Neuron (in vitro differentiated cells): ENCODE results near the gene MDP1.

Experiments
- H2AFZ ChIP-seq: one replicate; pipeline ENCODE4 v1.6.1; 2013; ENCODE audit warnings: low read depth, mild to moderate bottlenecking, inconsistent platforms, low read length, moderate library complexity
- H3K27me3 ChIP-seq: one replicate; pipeline ENCODE4 v1.6.1; 2013; ENCODE audit warnings: low read length; ENCODE audit not compliant: insufficient read depth
- H3K36me3 ChIP-seq: one replicate; pipeline ENCODE4 v1.6.1; 2013; ENCODE audit warnings: low read length; ENCODE audit not compliant: insufficient read depth
- H3K4me1 ChIP-seq: one replicate; pipeline ENCODE4 v1.6.1; 2013; ENCODE audit warnings: low read length; ENCODE audit not compliant: insufficient read depth
- H3K4me3 ChIP-seq: 2 replicates; pipeline ENCODE4 v1.5.1; 2013; ENCODE audit warnings: mild to moderate bottlenecking, low read length, moderate library complexity
- H3K9me3 ChIP-seq: one replicate; pipeline ENCODE4 v1.6.1; 2013; ENCODE audit warnings: low read length

The MDP1 gene

GRCh38 chr14:24243336-24243836 lies 27.5 kb upstream of the MDP1 start:
- H2AFZ ChIP-seq: peak overlapping the region; percentile 86
- H3K27me3 ChIP-seq: no peaks in the 10 kb centered on the region
- H3K36me3 ChIP-seq: peaks cover 27% of the 10 kb centered on the region
- H3K9me3 ChIP-seq: no peaks in the 10 kb centered on the region
- H3K4me1 ChIP-seq: peaks cover 22% of the 10 kb centered on the region
- peak overlapping the region; percentile 85 for H3K4me3 ChIP-seq

GRCh38 chr14:24241829-24242443 lies 26.1 kb upstream of the MDP1 start:
- H3K9me3 ChIP-seq: no peaks in the 10 kb centered on the region
- peaks cover 42% of the 10 kb centered on the region for H3K36me3 ChIP-seq
- H3K4me3 ChIP-seq: peak overlapping the region; percentile 85
- peaks cover 22% of the 10 kb centered on the region for H3K4me1 ChIP-seq
- no peaks in the 10 kb centered on the region for H3K27me3 ChIP-seq
- H2AFZ ChIP-seq: peak overlapping the region; percentile 86

GRCh38 chr14:24240110-24240918 lies 24.4 kb upstream of the MDP1 start:
- no peaks in the 10 kb centered on the region for H3K9me3 ChIP-seq
- H3K27me3 ChIP-seq: no peaks in the 10 kb centered on the region
- no peak overlapping the region for H3K4me3 ChIP-seq
- H3K4me1 ChIP-seq: peaks cover 22% of the 10 kb centered on the region
- H3K36me3 ChIP-seq: peaks cover 56% of the 10 kb centered on the region
- H2AFZ ChIP-seq: no peak overlapping the region

- no peaks in the 10 kb centered on the region for H3K27me3 ChIP-seq
- H2AFZ ChIP-seq: no peak overlapping the region
- H3K4me1 ChIP-seq: peaks cover 27% of the 10 kb centered on the region
- H3K4me3 ChIP-seq: no peak overlapping the region
- H3K9me3 ChIP-seq: no peaks in the 10 kb centered on the region
- peaks cover 60% of the 10 kb centered on the region for H3K36me3 ChIP-seq
Observed at GRCh38 chr14:24238527-24239037, 22.7 kb upstream of the MDP1 start.

- Histone ChIP-seq H3K4me1 (peaks cover 32% of the 10 kb centered on the region), H2AFZ (no peak overlapping the region), H3K9me3 (no peaks in the 10 kb centered on the region), H3K27me3 (no peaks in the 10 kb centered on the region), H3K36me3 (peaks cover 60% of the 10 kb centered on the region), H3K4me3 (no peak overlapping the region)
Observed at GRCh38 chr14:24238123-24238522, 22.3 kb upstream of the MDP1 start.

GRCh38 chr14:24237463-24237955 lies 21.6 kb upstream of the MDP1 start:
- H3K9me3 ChIP-seq: no peaks in the 10 kb centered on the region
- peaks cover 60% of the 10 kb centered on the region for H3K36me3 ChIP-seq
- no peak overlapping the region for H3K4me3 ChIP-seq
- H2AFZ ChIP-seq: no peak overlapping the region
- peaks cover 35% of the 10 kb centered on the region for H3K4me1 ChIP-seq
- no peaks in the 10 kb centered on the region for H3K27me3 ChIP-seq

GRCh38 chr14:24236689-24237462 lies 21.0 kb upstream of the MDP1 start:
- Histone ChIP-seq H2AFZ (no peak overlapping the region), H3K36me3 (peaks cover 60% of the 10 kb centered on the region), H3K4me1 (peaks cover 34% of the 10 kb centered on the region), H3K9me3 (no peaks in the 10 kb centered on the region), H3K27me3 (no peaks in the 10 kb centered on the region), H3K4me3 (no peak overlapping the region)

- Histone ChIP-seq H3K4me3 (no peak overlapping the region), H3K27me3 (no peaks in the 10 kb centered on the region), H2AFZ (no peak overlapping the region), H3K36me3 (peaks cover 58% of the 10 kb centered on the region), H3K4me1 (peaks cover 32% of the 10 kb centered on the region), H3K9me3 (no peaks in the 10 kb centered on the region)
Observed at GRCh38 chr14:24235804-24236688, 20.2 kb upstream of the MDP1 start.

GRCh38 chr14:24234095-24235005 lies 18.5 kb upstream of the MDP1 start:
- Histone ChIP-seq H3K27me3 (no peaks in the 10 kb centered on the region), H3K36me3 (peaks cover 41% of the 10 kb centered on the region), H3K4me1 (peaks cover 22% of the 10 kb centered on the region), H2AFZ (no peak overlapping the region), H3K4me3 (no peak overlapping the region), H3K9me3 (no peaks in the 10 kb centered on the region)

GRCh38 chr14:24233538-24233866 lies 17.6 kb upstream of the MDP1 start:
- no peaks in the 10 kb centered on the region for H3K27me3 ChIP-seq
- H3K4me3 ChIP-seq: peak overlapping the region; percentile 67
- H2AFZ ChIP-seq: no peak overlapping the region
- H3K4me1 ChIP-seq: peaks cover 22% of the 10 kb centered on the region
- H3K36me3 ChIP-seq: peaks cover 34% of the 10 kb centered on the region
- no peaks in the 10 kb centered on the region for H3K9me3 ChIP-seq

- H3K9me3 ChIP-seq: no peaks in the 10 kb centered on the region
- peaks cover 22% of the 10 kb centered on the region for H3K4me1 ChIP-seq
- H3K4me3 ChIP-seq: peak within 1 kb of the TSS; percentile 67
- H3K36me3 ChIP-seq: peaks cover 34% of the 10 kb centered on the region
- peak within 1 kb of the TSS; percentile 23 for H2AFZ ChIP-seq
- H3K27me3 ChIP-seq: no peaks in the 10 kb centered on the region
Observed at GRCh38 chr14:24232645-24233537, 17.0 kb upstream of the MDP1 start, which contains the start of gene GMPR2. GMPR2 (plus strand) TSS chr14:24232929; CDS start chr14:24233254, 325 bp downstream.
